Activated CD4-positive, alpha-beta T cell treated with anti-CD3 and anti-CD28 coated beads for 36 hours (primary cell): ENCODE results near the gene LIN7A. TPM values are rescaled to one million over a fixed set of nuclear protein-coding genes. Genes with fewer than 3 reads are reported as not detected.

Experiments
- ATAC-seq: fragments of 200-7000 bp; cut with Tn5 transposase; one replicate; pipeline ENCODE4 v1.10.0; 2021; ENCODE audit warnings: mild to moderate bottlenecking, moderate library complexity
- CTCF ChIA-PET: fragments of 350-600 bp; sonication (Branson Sonifier 250); formaldehyde crosslinking; loops from one replicate; lab custom pipeline; 2021; ENCODE audit warnings: antibody characterized with exemption; lab: Charles Lee
- POLR2A ChIA-PET: fragments of 350-600 bp; sonication (Branson Sonifier 250); formaldehyde crosslinking; loops from one replicate; lab custom pipeline; 2021; ENCODE audit warnings: antibody characterized with exemption, inconsistent platforms; lab: Charles Lee
- DNase-seq: peaks from one replicate; pipeline ENCODE4 v3.0.0-alpha.2; 2020
- H3K27ac Mint-ChIP-seq: one replicate; pipeline ENCODE4 v1.8.0; 2021; ENCODE audit warnings: mixed read lengths
- H3K27me3 Mint-ChIP-seq: one replicate; pipeline ENCODE4 v1.8.0; 2021; ENCODE audit warnings: mixed read lengths
- H3K36me3 Mint-ChIP-seq: one replicate; pipeline ENCODE4 v1.8.0; 2021; ENCODE audit warnings: low read depth, mixed read lengths
- H3K4me1 Mint-ChIP-seq: one replicate; pipeline ENCODE4 v1.8.0; 2021; ENCODE audit warnings: mixed read lengths
- H3K4me3 Mint-ChIP-seq: one replicate; pipeline ENCODE4 v1.8.0; 2021; ENCODE audit warnings: mild to moderate bottlenecking, moderate library complexity, mixed read lengths
- H3K9me3 Mint-ChIP-seq: one replicate; pipeline ENCODE4 v1.8.0; 2021; ENCODE audit warnings: low read depth, mixed read lengths
- intact Hi-C, 2 experiments: fragments of 100-400 bp; cut with DNase I in 1 of 2; cut with micrococcal nuclease in 1 of 2; formaldehyde crosslinking; loops; one replicate each; pipeline versions ENCODE4 v1.14.2 to v1.15.1; 2022 to 2024; cut with DNase I, micrococcal nuclease
- total RNA-seq, 2 experiments: library from RNA; stranded (reverse); gene quantifications; one replicate each; pipeline ENCODE4 v1.2.3, GENCODE V29; 2021

Gene LIN7A
- total RNA-seq: not detected

GRCh38 chr12:80937391-80938238, at the start of gene LIN7A:
Gene LIN7A (minus strand): TSS chr12:80937934. CDS start chr12:80937722, 212 bp downstream.
- DNase-seq (no peak), ATAC-seq (no peak)
- POLR2A ChIA-PET: no interaction called here
- CTCF ChIA-PET: interaction anchor here (1.0 kb wide), 1 partner anchor 9 kb away, joined by 3 read pairs; no protein-coding TSS in a partner anchor
- Mint-ChIP-seq H3K4me1 (no peaks in the 10 kb centered on the region), H3K4me3 (no peak within 1 kb of the TSS), H3K36me3 (no peaks in the 10 kb centered on the region), H3K27ac (no peak within 1 kb of the TSS), H3K9me3 (no peaks in the 10 kb centered on the region), H3K27me3 (peaks cover 30% of the 10 kb centered on the region)
- intact Hi-C loops: no loop called here

GRCh38 chr12:80986224-80986623, 48.5 kb upstream of the LIN7A start:
- intact Hi-C loops: no loop called here
- H3K27ac Mint-ChIP-seq: no peak overlapping the region
- CTCF ChIA-PET: no interaction called here

GRCh38 chr12:80979816-80980215, 42.1 kb upstream of the LIN7A start:
- POLR2A ChIA-PET: no interaction called here
- Mint-ChIP-seq H3K4me1 (no peaks in the 10 kb centered on the region), H3K9me3 (peaks cover 5% of the 10 kb centered on the region), H3K4me3 (no peak overlapping the region), H3K27ac (no peak overlapping the region), H3K36me3 (no peaks in the 10 kb centered on the region), H3K27me3 (no peaks in the 10 kb centered on the region)
- no peak for DNase-seq
- intact Hi-C loops: no loop called here
- CTCF ChIA-PET: no interaction called here
- ATAC-seq: no peak

More at GRCh38 chr12:80986224-80986623, 48.5 kb upstream of the LIN7A start:
- no peaks in the 10 kb centered on the region for H3K36me3 Mint-ChIP-seq
- no peak overlapping the region for H3K4me3 Mint-ChIP-seq
- H3K4me1 Mint-ChIP-seq: no peaks in the 10 kb centered on the region
- H3K27me3 Mint-ChIP-seq: no peaks in the 10 kb centered on the region
- ATAC-seq (no peak), DNase-seq (no peak)
- POLR2A ChIA-PET: no interaction called here
- H3K9me3 Mint-ChIP-seq: peaks cover 10% of the 10 kb centered on the region

GRCh38 chr12:80979251-80979650, 41.5 kb upstream of the LIN7A start:
- Mint-ChIP-seq H3K4me3 (no peak overlapping the region), H3K27ac (no peak overlapping the region), H3K36me3 (no peaks in the 10 kb centered on the region), H3K9me3 (peaks cover 4% of the 10 kb centered on the region), H3K4me1 (no peaks in the 10 kb centered on the region), H3K27me3 (no peaks in the 10 kb centered on the region)
- intact Hi-C loops: no loop called here
- ATAC-seq (no peak), DNase-seq (no peak)
- ChIA-PET CTCF (no interaction called here), POLR2A (no interaction called here)

DNA sequence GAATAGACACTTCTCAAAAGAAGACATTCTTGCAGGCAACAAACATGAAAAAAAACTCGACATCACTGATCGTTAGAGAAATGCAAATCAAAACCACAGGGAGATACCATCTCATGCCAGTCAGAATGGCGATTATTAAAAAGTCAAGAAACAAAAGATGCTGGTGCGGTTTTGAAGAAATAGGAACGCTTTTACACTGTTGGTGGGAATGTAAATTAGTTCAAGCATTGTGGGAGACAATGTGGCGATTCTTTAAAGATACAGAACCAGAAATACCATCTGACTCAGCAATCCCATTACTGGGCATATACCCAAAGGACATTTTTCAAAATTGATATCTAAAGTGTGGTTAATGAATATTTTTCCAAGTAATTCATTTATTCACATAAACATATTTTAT, 39.6 kb upstream of the LIN7A start:
- Mint-ChIP-seq H3K4me1 (no peaks in the 10 kb centered on the region), H3K9me3 (peaks cover 4% of the 10 kb centered on the region), H3K27me3 (no peaks in the 10 kb centered on the region), H3K36me3 (no peaks in the 10 kb centered on the region), H3K4me3 (no peak overlapping the region), H3K27ac (no peak overlapping the region)
- no peak for ATAC-seq
- no peak for DNase-seq
- POLR2A ChIA-PET: no interaction called here
- CTCF ChIA-PET: no interaction called here
- intact Hi-C loops: no loop called here

- ChIA-PET CTCF (no interaction called here), POLR2A (no interaction called here)
- no peak for DNase-seq
- peaks cover 3% of the 10 kb centered on the region for H3K9me3 Mint-ChIP-seq
- no peak overlapping the region for H3K27ac Mint-ChIP-seq
- H3K36me3 Mint-ChIP-seq: no peaks in the 10 kb centered on the region
- H3K4me1 Mint-ChIP-seq: no peaks in the 10 kb centered on the region
- H3K4me3 Mint-ChIP-seq: no peak overlapping the region
- H3K27me3 Mint-ChIP-seq: no peaks in the 10 kb centered on the region
- intact Hi-C loops: no loop called here
- no peak for ATAC-seq
Measured at GRCh38 chr12:80968326-80968725, 30.6 kb upstream of the LIN7A start.

DNA sequence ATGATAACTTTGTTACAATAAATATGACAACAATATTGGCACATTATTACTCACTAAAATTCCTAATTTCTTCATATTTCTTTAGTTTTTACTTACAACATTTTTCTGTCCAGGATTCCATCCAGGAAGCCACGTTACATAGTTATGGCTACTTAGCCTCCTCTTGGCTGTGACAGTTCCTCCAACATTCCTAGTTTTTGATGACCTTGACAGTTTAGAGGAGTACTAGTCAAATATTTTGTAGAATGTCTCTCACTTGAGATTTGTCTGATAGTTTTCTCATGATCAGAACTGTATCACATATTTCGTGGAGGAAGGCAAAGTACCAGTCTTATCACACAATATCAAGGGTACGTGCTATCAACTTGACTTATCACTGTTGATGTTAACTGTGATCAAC, 29.8 kb upstream of the LIN7A start:
- ATAC-seq (no peak), DNase-seq (no peak)
- Mint-ChIP-seq H3K36me3 (no peaks in the 10 kb centered on the region), H3K4me1 (no peaks in the 10 kb centered on the region), H3K27me3 (no peaks in the 10 kb centered on the region), H3K27ac (no peak overlapping the region), H3K4me3 (no peak overlapping the region), H3K9me3 (peaks cover 6% of the 10 kb centered on the region)
- intact Hi-C loops: no loop called here
- ChIA-PET CTCF (no interaction called here), POLR2A (no interaction called here)

DNA sequence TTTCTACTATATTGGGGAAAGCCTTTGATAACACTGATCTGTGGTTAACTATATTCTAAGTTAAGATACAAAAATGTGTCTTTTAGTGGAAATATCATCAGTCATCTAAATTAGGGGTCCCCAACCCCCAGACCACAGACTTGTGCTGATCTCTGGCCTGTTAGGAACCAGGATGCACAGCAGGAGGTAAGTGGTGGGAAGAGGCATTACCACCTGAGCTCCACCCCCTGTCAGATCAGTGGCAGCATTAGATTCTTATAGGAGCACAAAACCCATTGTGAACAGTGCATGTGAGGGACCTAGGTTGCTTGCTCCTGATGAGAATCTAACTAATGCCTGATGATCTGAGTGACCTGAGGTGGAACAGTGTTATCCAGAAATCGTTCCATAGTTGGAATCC, 28.3 kb upstream of the LIN7A start:
- intact Hi-C loops: no loop called here
- no peak for DNase-seq
- ChIA-PET POLR2A (no interaction called here), CTCF (no interaction called here)
- Mint-ChIP-seq H3K27me3 (no peaks in the 10 kb centered on the region), H3K36me3 (no peaks in the 10 kb centered on the region), H3K4me1 (no peaks in the 10 kb centered on the region), H3K9me3 (peaks cover 6% of the 10 kb centered on the region), H3K4me3 (no peak overlapping the region), H3K27ac (no peak overlapping the region)
- no peak for ATAC-seq

DNA sequence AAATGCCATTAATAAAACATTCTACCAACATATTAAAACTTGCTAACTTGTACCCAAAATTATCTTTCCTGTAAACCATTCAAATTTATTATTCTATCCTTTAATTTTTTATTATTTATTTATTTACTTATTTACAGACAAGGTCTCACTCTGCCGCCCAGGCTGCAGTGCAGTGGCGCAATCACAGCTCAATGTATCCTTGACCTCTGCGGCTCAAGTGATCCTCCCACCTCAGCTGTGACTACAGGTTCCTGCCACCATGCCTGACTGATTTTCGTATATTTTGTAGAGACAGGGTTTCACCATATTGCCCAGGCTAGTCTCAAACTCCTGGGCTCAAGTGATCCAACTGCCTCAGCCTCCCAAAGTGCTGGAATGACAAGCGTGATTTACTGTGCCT, 20.4 kb upstream of the LIN7A start:
- CTCF ChIA-PET: no interaction called here
- no peak overlapping the region for H3K27ac Mint-ChIP-seq
- DNase-seq: no peak

DNA sequence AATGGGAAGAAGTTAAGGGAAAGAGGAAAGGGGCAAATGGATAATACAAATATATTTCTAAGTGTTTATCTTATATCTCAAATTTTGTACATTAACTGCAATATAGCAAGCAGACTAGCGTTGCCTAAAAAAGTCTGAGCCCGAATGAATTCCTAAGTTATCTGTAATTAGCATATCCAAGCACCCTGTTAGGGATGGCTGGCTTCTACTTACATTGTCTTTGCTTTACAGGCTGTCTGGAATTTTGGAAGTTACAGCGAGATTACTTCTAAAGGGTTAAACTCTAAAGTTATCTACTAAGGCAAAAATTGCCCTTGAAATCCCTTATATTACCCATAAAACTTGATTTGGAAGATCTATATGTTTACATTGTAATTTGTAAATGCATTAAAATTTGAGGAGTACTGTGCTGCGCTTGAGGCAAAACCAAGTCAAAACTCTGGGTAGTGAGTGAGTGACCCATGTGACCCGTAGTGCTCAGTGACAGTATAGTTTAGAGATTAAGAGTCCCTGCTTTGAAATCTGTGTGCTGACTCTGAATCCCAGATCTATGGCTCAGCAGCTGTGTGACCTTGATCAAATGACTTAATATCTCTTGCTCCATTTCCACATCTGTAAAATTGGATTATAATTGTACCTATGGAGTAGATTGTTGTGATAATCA, 17.3 kb upstream of the LIN7A start:
- Mint-ChIP-seq H3K36me3 (no peaks in the 10 kb centered on the region), H3K27me3 (no peaks in the 10 kb centered on the region), H3K27ac (no peak overlapping the region), H3K9me3 (no peaks in the 10 kb centered on the region), H3K4me3 (no peak overlapping the region), H3K4me1 (no peaks in the 10 kb centered on the region)
- DNase-seq (no peak), ATAC-seq (no peak)
- ChIA-PET CTCF (no interaction called here), POLR2A (no interaction called here)
- intact Hi-C loops: no loop called here

More for the DNA sequence above, 20.4 kb upstream of the LIN7A start:
- POLR2A ChIA-PET: no interaction called here
- Mint-ChIP-seq H3K36me3 (no peaks in the 10 kb centered on the region), H3K4me3 (no peak overlapping the region), H3K9me3 (peaks cover 3% of the 10 kb centered on the region), H3K4me1 (no peaks in the 10 kb centered on the region), H3K27me3 (no peaks in the 10 kb centered on the region)
- no peak for ATAC-seq
- intact Hi-C loops: no loop called here

DNA sequence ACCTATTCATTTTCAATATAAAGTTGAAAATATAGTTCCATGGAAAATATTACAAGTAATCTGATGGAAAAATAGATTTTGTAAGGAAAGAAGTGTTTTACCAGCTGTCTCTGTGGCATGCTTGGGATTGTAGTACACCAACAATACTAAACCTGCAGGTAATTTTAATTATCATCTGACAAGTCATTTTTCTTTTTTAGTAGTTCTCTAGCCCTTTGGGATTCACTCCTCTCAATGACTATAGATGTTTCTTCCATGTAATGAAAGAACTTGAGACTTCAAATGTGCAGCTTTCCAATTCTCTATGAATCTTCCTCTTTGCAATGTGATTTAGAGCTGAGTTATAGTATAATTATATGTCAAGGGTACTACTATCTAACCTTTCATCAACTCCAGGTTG, 14.7 kb upstream of the LIN7A start:
- no peak for ATAC-seq
- no peak overlapping the region for H3K4me3 Mint-ChIP-seq
- CTCF ChIA-PET: no interaction called here

DNA sequence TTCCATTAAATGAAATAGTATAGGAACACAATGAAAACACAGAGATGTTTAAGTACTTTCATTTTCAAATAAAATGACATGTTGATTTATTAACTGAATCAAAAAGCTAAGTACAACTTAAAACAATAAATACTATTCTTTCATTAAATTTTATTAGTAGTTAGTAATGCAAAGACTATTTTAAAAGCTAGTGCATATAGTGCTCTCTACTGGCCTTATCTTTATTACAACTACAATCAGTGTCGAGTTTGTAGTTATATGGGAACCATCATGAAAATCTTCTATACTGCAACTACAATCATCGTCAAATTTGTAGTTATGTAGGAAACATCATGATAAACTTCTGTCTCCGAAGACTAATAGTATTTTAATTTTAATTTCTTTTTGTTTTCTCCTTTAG, 8.9 kb upstream of the LIN7A start:
- H3K27ac Mint-ChIP-seq: no peak overlapping the region
- ChIA-PET CTCF (interaction anchor here (1.0 kb wide), 1 partner anchor 8 kb away, joined by 3 read pairs; the partner anchor contains the start of gene LIN7A), POLR2A (no interaction called here)
- intact Hi-C loops: no loop called here
- H3K36me3 Mint-ChIP-seq: no peaks in the 10 kb centered on the region
- H3K9me3 Mint-ChIP-seq: peaks cover 2% of the 10 kb centered on the region
- ATAC-seq: no peak
- no peak for DNase-seq
- H3K27me3 Mint-ChIP-seq: no peaks in the 10 kb centered on the region
- H3K4me1 Mint-ChIP-seq: no peaks in the 10 kb centered on the region
- H3K4me3 Mint-ChIP-seq: no peak overlapping the region

More for the DNA sequence above, 14.7 kb upstream of the LIN7A start:
- H3K27ac Mint-ChIP-seq: no peak overlapping the region
- H3K9me3 Mint-ChIP-seq: peaks cover 2% of the 10 kb centered on the region
- H3K27me3 Mint-ChIP-seq: no peaks in the 10 kb centered on the region
- intact Hi-C loops: no loop called here
- POLR2A ChIA-PET: no interaction called here
- H3K36me3 Mint-ChIP-seq: no peaks in the 10 kb centered on the region
- DNase-seq: no peak
- H3K4me1 Mint-ChIP-seq: no peaks in the 10 kb centered on the region
